A549 (cell line): ENCODE measurements around the gene MCFD2.

Experiments used
- CTCF ChIP-seq: fragments of >200 bp; sonication (Bioruptor Twin); formaldehyde crosslinking; IDR thresholded peaks from 3 replicates; pipeline ENCODE4 v1.5.1; 2016
- E2F6 ChIP-seq: IDR thresholded peaks from 2 replicates; pipeline ENCODE4 v1.6.1; 2012; ENCODE audit warnings: low read depth, borderline replicate concordance
- ELK1 ChIP-seq: fragments of 150-350 bp; IDR thresholded peaks from 2 replicates; pipeline ENCODE4 v1.6.1; 2014; ENCODE audit warnings: low read depth, mild to moderate bottlenecking, low read length
- HDAC2 ChIP-seq: fragments of 200-600 bp; sonication (generic); IDR thresholded peaks from 2 replicates; pipeline ENCODE4 v1.6.1; 2016
- JUN ChIP-seq, 2 experiments: fragments of >200 bp; sonication (Bioruptor Twin); formaldehyde crosslinking; IDR thresholded peaks; 2 replicates in 1 of 2; 3 replicates in 1 of 2; pipeline ENCODE4 v1.6.1; 2016 to 2017
- MAFK ChIP-seq: fragments of 450-650 bp; IDR thresholded peaks from 2 replicates; pipeline ENCODE4 v1.6.1; 2014; ENCODE audit not compliant: partially characterized antibody
- MYC ChIP-seq: IDR thresholded peaks from 2 replicates; pipeline ENCODE4 v1.6.1; 2012; ENCODE audit warnings: mild to moderate bottlenecking, inconsistent platforms, low read length, improper control_type of control experiment, borderline replicate concordance
- RAD21 ChIP-seq, 2 experiments: fragments of >200 bp in 1 of 2; sonication (Bioruptor Twin) in 1 of 2; formaldehyde crosslinking in 1 of 2; IDR thresholded peaks in 1 of 2; conservative IDR thresholded peaks in 1 of 2; 2 replicates in 1 of 2; 3 replicates in 1 of 2; pipeline ENCODE4 v1.6.1; 2012 to 2018; ENCODE audit warnings: inconsistent platforms in 1 of 2

GRCh38 chr2:46898024-46898423 is 17.6 kb downstream of the MCFD2 start:
- TF ChIP-seq CTCF = no peak
- no peak for TF ChIP-seq JUN (IDR thresholded peaks at IDR 0.05)
- TF ChIP-seq ELK1 = no peak
- TF ChIP-seq MAFK = no peak
- no peak for TF ChIP-seq E2F6
- no peak for TF ChIP-seq RAD21 (conservative IDR thresholded peaks at IDR 0.05 in 1 of 2, IDR thresholded peaks at IDR 0.05 in 1 of 2)
- TF ChIP-seq HDAC2 = no peak
- no peak for TF ChIP-seq MYC
